Stimulated activated CD4-positive, alpha-beta T cell treated with anti-CD3 and anti-CD28 coated beads, TNF-alpha, amount 100 ng/mL, for 48 hours (primary cell): Measurements from ENCODE around the gene WFS1.

Experiments
- DNase-seq, 3 donors: peaks; one replicate each; pipeline ENCODE4 v3.0.0-alpha.2; 2020; ENCODE audit warnings: low read depth in 3 of 3

Gene WFS1

GRCh38 chr4:6298852-6299251, 29.2 kb downstream of the WFS1 start:
- DNase-seq, result no peak

DNA sequence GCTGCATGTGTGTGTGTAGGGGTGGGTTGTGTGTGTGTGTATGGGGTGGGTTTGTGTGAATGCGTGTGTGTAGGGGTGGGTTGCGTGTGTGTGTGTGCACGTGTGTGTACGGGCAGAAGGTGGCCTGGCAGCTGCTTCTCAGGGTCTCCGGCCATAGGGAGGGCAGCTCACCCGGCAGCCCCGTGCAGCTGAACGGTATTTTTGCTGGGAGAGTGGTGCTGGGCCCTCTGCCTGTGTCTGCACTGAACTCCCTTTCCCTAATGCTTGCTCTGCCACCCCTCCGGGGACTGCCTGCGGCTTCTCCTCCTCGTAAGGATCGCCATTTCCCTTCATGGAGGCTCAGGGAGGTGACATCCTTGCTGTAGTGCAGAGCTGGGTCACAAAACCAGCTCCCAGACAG, 30.2 kb downstream of the WFS1 start:
- no peak for DNase-seq

- no peak for DNase-seq
Observed at GRCh38 chr4:6300359-6300758, 30.7 kb downstream of the WFS1 start.

DNA sequence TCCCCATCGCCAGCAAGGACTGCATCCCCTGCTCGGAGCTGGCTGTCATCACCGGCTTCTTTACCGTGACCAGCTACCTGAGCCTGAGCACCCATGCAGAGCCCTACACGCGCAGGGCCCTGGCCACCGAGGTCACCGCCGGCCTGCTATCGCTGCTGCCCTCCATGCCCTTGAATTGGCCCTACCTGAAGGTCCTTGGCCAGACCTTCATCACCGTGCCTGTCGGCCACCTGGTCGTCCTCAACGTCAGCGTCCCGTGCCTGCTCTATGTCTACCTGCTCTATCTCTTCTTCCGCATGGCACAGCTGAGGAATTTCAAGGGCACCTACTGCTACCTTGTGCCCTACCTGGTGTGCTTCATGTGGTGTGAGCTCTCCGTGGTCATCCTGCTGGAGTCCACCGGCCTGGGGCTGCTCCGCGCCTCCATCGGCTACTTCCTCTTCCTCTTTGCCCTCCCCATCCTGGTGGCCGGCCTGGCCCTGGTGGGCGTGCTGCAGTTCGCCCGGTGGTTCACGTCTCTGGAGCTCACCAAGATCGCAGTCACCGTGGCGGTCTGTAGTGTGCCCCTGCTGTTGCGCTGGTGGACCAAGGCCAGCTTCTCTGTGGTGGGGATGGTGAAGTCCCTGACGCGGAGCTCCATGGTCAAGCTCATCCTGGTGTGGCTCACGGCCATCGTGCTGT, 31.5 kb downstream of the WFS1 start:
- no peak for DNase-seq

GRCh38 chr4:6301732-6302442, 32.2 kb downstream of the WFS1 start:
- DNase-seq, result no peak

DNA sequence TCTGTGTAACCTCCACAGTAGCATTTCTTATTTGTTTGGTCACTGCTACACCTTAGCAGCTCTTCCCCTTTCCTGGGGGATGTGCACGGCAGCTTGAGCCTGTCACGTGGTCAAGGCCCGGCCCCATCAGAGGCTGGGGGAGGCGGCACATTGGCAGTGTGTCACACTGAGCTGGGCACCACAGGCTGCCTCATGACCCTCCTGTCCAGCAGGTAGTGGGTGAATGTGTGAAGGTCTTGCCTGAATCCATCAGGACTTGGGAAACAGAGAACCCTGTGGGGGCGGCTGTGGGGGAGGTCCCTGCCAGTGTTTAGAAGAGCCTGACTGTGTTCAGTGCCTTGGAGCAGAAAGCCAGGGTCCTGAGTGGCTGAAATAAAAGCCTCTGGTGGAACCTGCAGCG, 33.2 kb downstream of the WFS1 start:
- DNase-seq, result no peak

GRCh38 chr4:6303943-6304342, 34.3 kb downstream of the WFS1 start:
- DNase-seq, result no peak

- DNase-seq, result no peak
Observed at GRCh38 chr4:6306299-6306698, 36.6 kb downstream of the WFS1 start.

- no peak for DNase-seq
Observed at GRCh38 chr4:6307230-6307629, 37.6 kb downstream of the WFS1 start.

DNA sequence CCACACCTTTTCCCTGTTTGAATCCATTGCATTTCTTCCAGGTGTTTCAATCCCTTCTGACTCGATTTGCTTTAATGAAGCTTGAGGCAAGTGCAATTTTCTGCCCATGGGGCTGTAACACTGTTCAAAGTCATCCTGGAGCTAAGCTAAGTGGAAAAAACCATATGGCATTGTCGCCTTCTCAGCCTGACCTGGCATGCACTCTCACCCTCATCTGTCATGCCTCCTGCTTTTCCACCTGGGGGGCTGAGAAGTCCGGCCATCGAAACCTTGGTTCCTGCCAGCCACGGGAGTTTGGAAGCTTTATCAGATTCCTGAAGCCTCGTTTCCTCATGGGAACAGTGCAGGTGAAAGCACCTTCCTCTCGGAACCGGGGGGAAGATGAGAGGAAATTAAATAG, 38.2 kb downstream of the WFS1 start:
- no peak for DNase-seq

- no peak for DNase-seq
Observed at GRCh38 chr4:6308899-6309643, 39.4 kb downstream of the WFS1 start.

DNA sequence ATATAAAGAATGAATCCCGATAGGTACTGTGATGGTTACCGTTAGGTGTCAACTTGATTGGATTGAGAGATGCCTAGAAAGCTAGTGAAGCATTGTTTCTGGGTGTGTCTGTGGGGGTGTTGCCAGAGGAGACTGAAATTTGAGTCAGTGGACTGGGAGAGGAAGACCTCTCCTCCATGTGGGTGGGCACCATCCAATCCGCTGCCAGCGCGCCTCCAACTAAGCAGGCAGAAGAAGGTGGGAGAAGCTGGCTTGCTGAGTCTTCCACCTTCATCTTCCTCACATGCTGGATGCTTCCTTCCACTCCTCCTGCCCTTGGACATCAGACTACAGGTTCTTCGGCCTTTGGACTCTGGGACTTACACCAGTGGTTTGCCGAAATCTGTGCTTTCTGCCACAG, 40.1 kb downstream of the WFS1 start:
- no peak for DNase-seq

DNA sequence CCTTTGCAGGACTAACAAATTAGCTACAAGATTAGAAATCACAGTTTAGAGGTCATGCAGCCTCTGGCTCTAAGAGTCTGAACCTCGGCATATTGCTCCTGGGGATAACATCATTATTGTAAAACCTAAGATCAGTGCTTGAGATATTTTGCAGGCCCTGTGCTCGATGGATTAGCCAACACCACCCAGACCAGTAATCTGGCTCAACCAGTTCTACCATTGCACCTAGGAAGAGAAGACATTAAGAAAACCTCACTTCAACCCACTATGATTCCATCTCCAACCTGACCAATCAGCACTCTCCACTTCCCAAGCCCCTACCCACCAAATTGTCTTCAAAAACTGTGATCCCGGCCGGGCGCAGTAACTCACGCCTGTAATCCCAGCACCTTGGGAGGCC, 43.6 kb downstream of the WFS1 start:
- no peak for DNase-seq

- DNase-seq, result no peak
Observed at GRCh38 chr4:6316461-6317003, 46.9 kb downstream of the WFS1 start.

DNA sequence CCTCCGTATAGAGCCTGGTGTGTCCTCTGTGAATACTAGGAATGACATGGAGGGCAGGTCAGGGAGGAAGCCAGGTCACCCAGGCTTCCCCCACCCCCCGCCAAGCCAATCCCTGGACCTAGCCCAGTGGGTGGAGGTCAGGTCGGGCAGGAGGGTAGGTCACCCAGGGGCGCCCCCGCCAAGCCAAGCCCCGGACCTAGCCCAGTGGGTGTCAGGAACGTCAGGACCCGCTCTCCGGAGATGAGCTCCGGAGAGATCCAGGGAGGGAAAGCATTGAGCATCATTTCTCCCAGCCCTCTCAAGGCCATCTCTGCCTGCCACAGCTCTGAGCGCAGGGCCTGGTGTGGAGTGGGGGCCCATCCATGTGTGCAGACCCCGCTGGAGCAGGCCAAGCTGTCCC, 48.6 kb downstream of the WFS1 start:
- no peak for DNase-seq

DNA sequence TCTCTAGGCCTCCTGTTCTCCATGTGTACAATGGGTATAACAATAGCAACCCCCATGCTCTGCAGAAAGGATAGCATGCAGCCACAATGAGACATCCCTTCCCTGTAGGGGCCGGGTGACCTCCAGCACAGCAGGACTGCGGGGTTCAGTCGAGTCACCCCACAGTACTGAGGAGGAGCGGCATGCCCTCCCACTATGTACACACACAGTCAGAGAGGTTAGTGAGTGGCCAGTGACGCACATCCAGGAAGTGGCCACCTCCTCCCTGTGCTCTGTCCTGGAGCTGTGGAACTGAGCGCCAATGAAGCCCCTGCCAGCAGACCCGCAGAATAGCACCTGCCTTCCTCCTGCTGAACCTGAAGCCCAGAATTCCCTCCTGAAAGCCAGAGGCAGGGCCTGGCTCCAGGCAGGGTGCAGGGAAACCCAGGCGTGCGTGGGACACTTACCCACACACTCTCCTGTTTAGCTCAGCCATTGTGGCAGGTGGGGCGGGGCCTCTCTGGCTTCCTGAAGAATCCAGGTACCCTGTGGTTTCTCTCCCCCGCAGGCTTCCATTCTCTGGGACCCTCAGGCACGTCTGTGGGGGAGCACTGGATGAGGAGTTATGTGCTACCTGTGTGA, 50.0 kb downstream of the WFS1 start:
- no peak for DNase-seq

DNA sequence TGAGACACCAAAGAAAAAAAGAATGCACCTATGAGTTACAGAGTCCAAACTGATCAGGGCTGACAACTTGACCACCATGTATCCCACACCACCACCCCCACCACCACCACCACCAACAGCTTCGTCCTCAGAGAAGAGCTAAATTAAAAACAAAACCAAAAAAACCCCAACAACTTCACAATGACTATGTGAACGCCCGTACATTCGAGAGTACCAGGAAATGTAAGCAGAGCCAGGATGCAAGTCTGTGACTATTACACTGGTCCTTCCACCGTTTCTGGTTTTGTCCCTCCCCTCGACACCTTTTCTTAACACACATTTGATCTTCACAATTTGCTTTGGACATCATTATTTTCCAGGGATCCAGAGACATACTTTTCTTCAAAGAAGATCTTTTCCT, 51.0 kb downstream of the WFS1 start:
- DNase-seq, result no peak

DNA sequence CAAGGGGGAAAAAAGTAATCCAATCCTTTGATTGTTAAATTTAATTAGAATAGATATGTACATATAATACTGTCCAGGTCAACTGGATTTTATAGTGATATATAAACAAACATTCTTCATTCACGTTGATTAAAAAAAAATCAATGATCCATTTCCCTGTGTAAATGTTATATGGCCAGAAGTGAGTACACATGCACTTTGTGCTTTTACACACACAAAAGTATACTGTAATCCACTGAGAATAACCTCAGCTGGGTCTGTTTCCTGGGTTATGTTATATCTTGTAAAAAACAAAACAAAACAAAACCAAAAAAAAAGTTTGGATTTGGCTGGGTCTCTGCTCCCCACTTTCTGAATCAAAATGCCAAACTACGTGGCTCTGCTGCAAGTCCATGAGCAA, 51.7 kb downstream of the WFS1 start:
- DNase-seq, result no peak

- DNase-seq, result no peak
Observed at GRCh38 chr4:6322067-6322760, 52.6 kb downstream of the WFS1 start.

DNA sequence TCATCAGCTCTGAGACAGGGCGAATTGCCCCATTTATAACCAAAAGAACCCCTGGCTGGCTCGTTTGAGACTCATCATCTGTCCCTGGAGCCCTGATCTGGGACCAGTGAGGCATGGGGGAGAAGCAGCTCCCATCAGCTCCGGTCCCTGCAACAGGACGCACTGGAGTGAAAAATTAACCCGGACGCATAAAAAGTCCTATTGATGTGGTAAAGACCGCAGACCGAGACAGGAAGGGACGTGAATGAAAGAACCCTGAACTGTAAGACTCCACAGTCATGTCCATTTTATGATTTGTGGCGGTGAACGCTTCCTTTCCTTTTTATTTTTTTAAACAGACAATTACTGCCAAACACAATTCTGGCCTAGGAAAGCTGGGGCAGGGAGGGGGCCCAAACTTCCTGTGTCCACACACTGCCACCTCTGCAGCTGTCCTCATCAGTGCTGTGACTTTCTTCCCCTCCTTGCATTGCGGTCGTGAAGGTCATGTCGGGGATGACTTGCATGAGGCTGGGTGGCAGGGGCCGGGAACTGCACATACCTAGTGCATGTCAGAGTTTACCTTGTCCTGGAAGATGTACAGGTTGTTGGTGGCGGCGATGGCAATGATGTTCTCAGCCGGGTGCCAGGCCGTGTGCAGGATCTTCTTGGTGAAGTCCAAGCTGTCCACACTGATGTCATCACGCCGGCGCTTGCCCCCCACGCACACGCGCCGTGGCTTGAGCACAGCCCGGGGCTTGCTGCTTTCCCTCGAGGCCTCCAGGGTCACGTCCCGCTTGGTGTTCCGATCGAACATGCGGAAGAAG, 53.3 kb downstream of the WFS1 start:
- DNase-seq, result no peak

DNA sequence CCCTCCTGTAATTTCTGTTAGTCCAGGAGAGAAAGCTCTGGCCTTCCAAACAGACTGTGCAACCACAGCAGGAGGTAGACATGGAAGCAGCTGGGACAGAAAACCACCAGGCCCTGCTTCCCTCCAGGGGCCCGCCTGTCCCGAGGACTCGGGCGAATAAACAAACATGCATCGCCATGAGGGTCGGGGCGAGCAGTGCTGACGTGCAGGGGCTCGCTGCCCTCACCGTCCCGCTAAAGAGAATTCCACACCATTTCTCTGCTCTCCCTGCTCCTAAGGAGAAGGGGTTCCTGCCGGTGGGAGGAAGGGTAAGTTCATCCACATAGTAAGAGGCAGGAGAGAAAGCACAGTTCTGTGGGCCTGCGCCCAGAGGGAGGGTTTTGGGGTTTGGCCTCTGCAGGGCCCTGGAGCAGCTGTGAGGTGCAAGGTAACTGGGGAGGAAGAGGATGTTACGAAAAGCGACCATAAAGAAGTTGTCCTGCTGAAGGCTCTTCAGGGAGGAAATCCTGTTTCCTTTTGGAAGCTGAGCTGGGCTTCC, 54.9 kb downstream of the WFS1 start:
- DNase-seq, result no peak
